OCI-LY7 (cell line): ENCODE results near the gene NUDCD3. TPM values are rescaled to one million over a fixed set of nuclear protein-coding genes. Genes with fewer than 3 reads are reported as not detected.
A peak's percentile ranks its signal among the peaks of the same experiment; 100 is the strongest.

Experiments used
- BruUV-seq: library from RNA; stranded (reverse); fragments of 400-500 nt; replicated peaks from 2 replicates; lab custom pipeline; 2021; lab: Mats Ljungman, UMichigan
- CTCF ChIA-PET: fragments of 300-600 bp; sonication (Branson Sonifier 250); formaldehyde crosslinking; loops from one replicate; lab custom pipeline; 2022; ENCODE audit warnings: antibody characterized with exemption; ENCODE audit not compliant: unreplicated experiment; lab: Charles Lee
- POLR2A ChIA-PET: fragments of 300-600 bp; sonication (Branson Sonifier 250); formaldehyde crosslinking; loops from one replicate; lab custom pipeline; 2022; ENCODE audit warnings: antibody characterized with exemption; lab: Charles Lee
- DNase-seq: peaks from one replicate; pipeline ENCODE4 v3.0.0-alpha.2; 2015; ENCODE audit warnings: low spot score
- H2AFZ ChIP-seq: fragments of 200-600 bp; sonication (generic), shearing (Covaris generic); 2 replicates; pipeline ENCODE4 v1.6.1; 2014; ENCODE audit warnings: mild to moderate bottlenecking, antibody characterized with exemption, low read length, moderate library complexity
- H3K27ac ChIP-seq: fragments of 200-600 bp; sonication (generic); 2 replicates; pipeline ENCODE4 v1.5.1; 2014; ENCODE audit warnings: mixed run types, low read depth, mild to moderate bottlenecking, moderate library complexity, low read length, inconsistent platforms; ENCODE audit not compliant: poor library complexity, severe bottlenecking
- H3K36me3 ChIP-seq: fragments of 200-600 bp; sonication (generic); 2 replicates; pipeline ENCODE4 v1.6.1; 2014; ENCODE audit warnings: mild to moderate bottlenecking, antibody characterized with exemption, low read length, moderate library complexity, mixed read lengths; ENCODE audit not compliant: insufficient read depth
- H3K4me1 ChIP-seq: fragments of 200-600 bp; sonication (generic); 2 replicates; pipeline ENCODE4 v1.5.1; 2014; ENCODE audit warnings: mild to moderate bottlenecking, low read length; ENCODE audit not compliant: insufficient read depth, poor library complexity, severe bottlenecking
- H3K4me2 ChIP-seq: fragments of 200-600 bp; sonication (generic); 2 replicates; pipeline ENCODE4 v1.6.1; 2014; ENCODE audit warnings: mild to moderate bottlenecking, low read length
- H3K4me3 ChIP-seq: fragments of 200-600 bp; sonication (generic); 2 replicates; pipeline ENCODE4 v1.5.1; 2014; ENCODE audit warnings: mild to moderate bottlenecking, low read depth, low read length; ENCODE audit not compliant: poor library complexity, severe bottlenecking
- H3K79me2 ChIP-seq: fragments of 200-600 bp; sonication (generic); 2 replicates; pipeline ENCODE4 v1.6.1; 2016; ENCODE audit warnings: low read depth, mild to moderate bottlenecking, low read length, moderate library complexity, mixed read lengths; ENCODE audit not compliant: insufficient read depth
- H3K9me2 ChIP-seq: fragments of 200-600 bp; sonication (generic); 2 replicates; pipeline ENCODE4 v1.6.1; 2016; ENCODE audit warnings: mild to moderate bottlenecking, low read length, mixed read lengths; ENCODE audit not compliant: insufficient read depth
- H3K9me3 ChIP-seq: fragments of 200-600 bp; sonication (generic); 2 replicates; pipeline ENCODE4 v1.6.1; 2014; ENCODE audit warnings: mild to moderate bottlenecking, mixed run types, low read length, mixed read lengths
- H4K20me1 ChIP-seq: fragments of 200-600 bp; sonication (generic); 2 replicates; pipeline ENCODE4 v1.6.1; 2014; ENCODE audit warnings: mild to moderate bottlenecking, antibody characterized with exemption, low read length, moderate library complexity, mixed read lengths; ENCODE audit not compliant: insufficient read depth
- EZH2phosphoT487 ChIP-seq: fragments of 200-600 bp; sonication (generic); IDR thresholded peaks from 2 replicates; pipeline ENCODE4 v1.6.1; 2018; ENCODE audit warnings: low read depth, borderline replicate concordance, mild to moderate bottlenecking, mixed run types, antibody characterized with exemption, low read length, moderate library complexity, mixed read lengths
- intact Hi-C: fragments of 100-400 bp; cut with micrococcal nuclease; formaldehyde crosslinking; loops from one replicate; pipeline ENCODE4 v1.10.0; 2022; ENCODE audit not compliant: unreplicated experiment
- total RNA-seq, 2 experiments: library from RNA; depleted of rRNA in 1 of 2; stranded (reverse); fragments of >200 nt in 1 of 2; shearing (Covaris generic) in 1 of 2; gene quantifications; 2 replicates each; pipeline ENCODE4 v1.2.3, GENCODE V29; 2014 to 2022
- TF ChIP-seq, protein P1 (sequence below): fragments of 200-600 bp; sonication (generic); conservative IDR thresholded peaks from 2 replicates; pipeline ENCODE4 v1.5.1; 2014; ENCODE audit warnings: mild to moderate bottlenecking, antibody characterized with exemption, low read length, moderate library complexity, mixed read lengths

NUDCD3 gene
- total RNA-seq, 2 experiments from 2014 or later = 57.0 to 108 TPM

GRCh38 chr7:44396931-44397545 lies 93.4 kb downstream of the NUDCD3 start:
- ChIA-PET CTCF (no interaction called here), POLR2A (interaction anchor here (0.9 to 1.2 kb wide), 3 partner anchors 8 to 32 kb away, joined by 4 read pairs; no protein-coding TSS in a partner anchor)
- peaks cover 32% of the 10 kb centered on the region; the same call in 1 of the 2 replicates for H3K36me3 ChIP-seq
- no peak overlapping the region for H3K4me2 ChIP-seq
- H4K20me1 ChIP-seq = no peaks in the 10 kb centered on the region
- TF ChIP-seq, protein P1, sequence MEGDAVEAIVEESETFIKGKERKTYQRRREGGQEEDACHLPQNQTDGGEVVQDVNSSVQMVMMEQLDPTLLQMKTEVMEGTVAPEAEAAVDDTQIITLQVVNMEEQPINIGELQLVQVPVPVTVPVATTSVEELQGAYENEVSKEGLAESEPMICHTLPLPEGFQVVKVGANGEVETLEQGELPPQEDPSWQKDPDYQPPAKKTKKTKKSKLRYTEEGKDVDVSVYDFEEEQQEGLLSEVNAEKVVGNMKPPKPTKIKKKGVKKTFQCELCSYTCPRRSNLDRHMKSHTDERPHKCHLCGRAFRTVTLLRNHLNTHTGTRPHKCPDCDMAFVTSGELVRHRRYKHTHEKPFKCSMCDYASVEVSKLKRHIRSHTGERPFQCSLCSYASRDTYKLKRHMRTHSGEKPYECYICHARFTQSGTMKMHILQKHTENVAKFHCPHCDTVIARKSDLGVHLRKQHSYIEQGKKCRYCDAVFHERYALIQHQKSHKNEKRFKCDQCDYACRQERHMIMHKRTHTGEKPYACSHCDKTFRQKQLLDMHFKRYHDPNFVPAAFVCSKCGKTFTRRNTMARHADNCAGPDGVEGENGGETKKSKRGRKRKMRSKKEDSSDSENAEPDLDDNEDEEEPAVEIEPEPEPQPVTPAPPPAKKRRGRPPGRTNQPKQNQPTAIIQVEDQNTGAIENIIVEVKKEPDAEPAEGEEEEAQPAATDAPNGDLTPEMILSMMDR = no peak
- no peak for TF ChIP-seq EZH2phosphoT487
- H3K9me3 ChIP-seq = no peaks in the 10 kb centered on the region
- H3K79me2 ChIP-seq = no peaks in the 10 kb centered on the region
- no peak for DNase-seq
- no peaks in the 10 kb centered on the region for H3K9me2 ChIP-seq
- no peak overlapping the region for H3K4me3 ChIP-seq
- H3K4me1 ChIP-seq = no peaks in the 10 kb centered on the region
- intact Hi-C loops = no loop called here
- no peak overlapping the region for H3K27ac ChIP-seq
- no peak overlapping the region for H2AFZ ChIP-seq
- BruUV-seq = no TSS peak

- BruUV-seq = no TSS peak
- intact Hi-C loops = no loop called here
- Histone ChIP-seq H4K20me1 (no peaks in the 10 kb centered on the region), H2AFZ (no peak overlapping the region), H3K4me3 (no peak overlapping the region), H3K36me3 (peaks cover 33% of the 10 kb centered on the region; the same call in 1 of the 2 replicates), H3K9me2 (no peaks in the 10 kb centered on the region), H3K79me2 (no peaks in the 10 kb centered on the region), H3K9me3 (no peaks in the 10 kb centered on the region), H3K4me2 (no peak overlapping the region), H3K4me1 (no peaks in the 10 kb centered on the region), H3K27ac (no peak overlapping the region)
- POLR2A ChIA-PET = interaction anchor here (0.6 to 1.2 kb wide), 3 partner anchors 9 to 31 kb away, joined by 3 to 4 read pairs (median 4); no protein-coding TSS in a partner anchor
- TF ChIP-seq EZH2phosphoT487 = no peak
- TF ChIP-seq, protein P1 = no peak
- no peak for DNase-seq
- CTCF ChIA-PET = no interaction called here
Observed at GRCh38 chr7:44396496-44396895, 94.0 kb downstream of the NUDCD3 start.

GRCh38 chr7:44395067-44395466 lies 95.4 kb downstream of the NUDCD3 start:
- no peak for DNase-seq
- Histone ChIP-seq H3K4me3 (no peak overlapping the region), H3K9me3 (no peaks in the 10 kb centered on the region), H2AFZ (no peak overlapping the region), H3K4me1 (no peaks in the 10 kb centered on the region), H3K36me3 (peaks cover 37% of the 10 kb centered on the region; the same call in 1 of the 2 replicates), H3K79me2 (no peaks in the 10 kb centered on the region), H3K4me2 (no peak overlapping the region), H3K27ac (no peak overlapping the region), H3K9me2 (no peaks in the 10 kb centered on the region), H4K20me1 (no peaks in the 10 kb centered on the region)
- ChIA-PET CTCF (no interaction called here), POLR2A (interaction anchor here (0.5 kb wide), 1 partner anchor 26 kb away, joined by 3 read pairs; no protein-coding TSS in a partner anchor)
- TF ChIP-seq, protein P1 = no peak
- BruUV-seq = TSS peak; percentile 23
- intact Hi-C loops = no loop called here
